Osteocyte (in vitro differentiated cells): Measurements from ENCODE around the gene PALD1. TPM values are rescaled to one million over a fixed set of nuclear protein-coding genes. Genes with fewer than 3 reads are reported as not detected.

Experiments used
- DNase-seq: peaks from one replicate; pipeline ENCODE4 v3.0.0; 2021; ENCODE audit warnings: mixed read lengths; ENCODE audit not compliant: unreplicated experiment; ENCODE audit errors: extremely low spot score
- H3K27ac Mint-ChIP-seq: one replicate; pipeline ENCODE4 v1.8.0; 2021; ENCODE audit warnings: mild to moderate bottlenecking, mixed read lengths; ENCODE audit not compliant: unreplicated experiment
- H3K27me3 Mint-ChIP-seq: one replicate; pipeline ENCODE4 v1.8.0; 2021; ENCODE audit warnings: mixed read lengths; ENCODE audit not compliant: unreplicated experiment
- H3K36me3 Mint-ChIP-seq: one replicate; pipeline ENCODE4 v1.8.0; 2021; ENCODE audit warnings: mixed read lengths; ENCODE audit not compliant: unreplicated experiment
- H3K4me1 Mint-ChIP-seq: one replicate; pipeline ENCODE4 v1.8.0; 2021; ENCODE audit warnings: mixed read lengths; ENCODE audit not compliant: unreplicated experiment
- H3K4me3 Mint-ChIP-seq: one replicate; pipeline ENCODE4 v1.8.0; 2021; ENCODE audit warnings: mild to moderate bottlenecking, moderate library complexity, mixed read lengths; ENCODE audit not compliant: unreplicated experiment
- H3K9me3 Mint-ChIP-seq: one replicate; pipeline ENCODE4 v1.8.0; 2021; ENCODE audit warnings: mixed read lengths; ENCODE audit not compliant: unreplicated experiment
- total RNA-seq: library from RNA; stranded (reverse); gene quantifications from 2 replicates; pipeline ENCODE4 v1.2.1, GENCODE V29; 2021
- TF ChIP-seq, protein P1 (sequence below): fragments of 200-600 bp; sonication (generic); IDR thresholded peaks from 2 replicates; pipeline ENCODE4 v1.5.0; 2021; ENCODE audit warnings: antibody characterized with exemption, mild to moderate bottlenecking, moderate library complexity

Gene PALD1
- total RNA-seq, 1 donor from 2014 or later, result 3.1 TPM

DNA sequence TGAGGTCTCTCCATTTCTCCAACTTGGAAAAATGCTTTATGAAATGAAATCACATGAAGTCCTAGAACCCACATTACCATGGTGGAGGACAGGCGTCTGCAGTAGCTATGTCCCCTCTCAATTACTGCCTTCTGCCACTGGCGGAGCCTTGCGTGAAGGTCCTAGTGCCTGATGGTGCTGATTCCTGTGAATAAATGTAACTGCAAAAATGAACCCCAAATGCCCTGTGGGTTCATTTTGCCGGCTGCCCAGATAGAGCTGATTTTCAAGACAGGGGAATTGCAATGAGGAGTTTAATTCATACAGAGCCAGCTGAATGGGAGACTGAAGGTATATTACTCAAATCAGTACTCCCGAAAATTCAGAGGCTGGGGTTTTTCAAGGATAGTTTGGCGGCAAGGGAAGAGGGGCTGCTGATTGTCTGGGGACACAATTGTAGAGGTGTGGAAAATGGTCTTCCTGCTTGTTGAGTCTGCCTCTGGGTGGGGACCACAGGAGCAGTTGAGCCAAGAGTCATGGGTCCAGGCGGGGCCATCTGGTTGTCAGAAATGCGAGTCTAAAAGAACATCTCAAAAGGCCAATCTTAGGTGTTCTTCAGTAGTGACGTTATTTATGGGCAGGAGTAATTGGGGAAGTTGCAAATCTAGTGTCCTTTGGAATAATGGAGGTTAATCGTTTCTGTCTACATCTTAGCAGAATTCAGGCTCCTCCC is 110.4 kb downstream of the PALD1 start:
- no peak overlapping the region for H3K27ac Mint-ChIP-seq
- no peaks in the 10 kb centered on the region for H3K36me3 Mint-ChIP-seq
- H3K4me1 Mint-ChIP-seq, result peaks cover 19% of the 10 kb centered on the region
- H3K4me3 Mint-ChIP-seq, result no peak overlapping the region
- H3K9me3 Mint-ChIP-seq, result no peaks in the 10 kb centered on the region
- TF ChIP-seq, protein P1, sequence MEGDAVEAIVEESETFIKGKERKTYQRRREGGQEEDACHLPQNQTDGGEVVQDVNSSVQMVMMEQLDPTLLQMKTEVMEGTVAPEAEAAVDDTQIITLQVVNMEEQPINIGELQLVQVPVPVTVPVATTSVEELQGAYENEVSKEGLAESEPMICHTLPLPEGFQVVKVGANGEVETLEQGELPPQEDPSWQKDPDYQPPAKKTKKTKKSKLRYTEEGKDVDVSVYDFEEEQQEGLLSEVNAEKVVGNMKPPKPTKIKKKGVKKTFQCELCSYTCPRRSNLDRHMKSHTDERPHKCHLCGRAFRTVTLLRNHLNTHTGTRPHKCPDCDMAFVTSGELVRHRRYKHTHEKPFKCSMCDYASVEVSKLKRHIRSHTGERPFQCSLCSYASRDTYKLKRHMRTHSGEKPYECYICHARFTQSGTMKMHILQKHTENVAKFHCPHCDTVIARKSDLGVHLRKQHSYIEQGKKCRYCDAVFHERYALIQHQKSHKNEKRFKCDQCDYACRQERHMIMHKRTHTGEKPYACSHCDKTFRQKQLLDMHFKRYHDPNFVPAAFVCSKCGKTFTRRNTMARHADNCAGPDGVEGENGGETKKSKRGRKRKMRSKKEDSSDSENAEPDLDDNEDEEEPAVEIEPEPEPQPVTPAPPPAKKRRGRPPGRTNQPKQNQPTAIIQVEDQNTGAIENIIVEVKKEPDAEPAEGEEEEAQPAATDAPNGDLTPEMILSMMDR, result no peak
- peak; percentile 46 for DNase-seq
- H3K27me3 Mint-ChIP-seq, result peaks cover 53% of the 10 kb centered on the region

DNA sequence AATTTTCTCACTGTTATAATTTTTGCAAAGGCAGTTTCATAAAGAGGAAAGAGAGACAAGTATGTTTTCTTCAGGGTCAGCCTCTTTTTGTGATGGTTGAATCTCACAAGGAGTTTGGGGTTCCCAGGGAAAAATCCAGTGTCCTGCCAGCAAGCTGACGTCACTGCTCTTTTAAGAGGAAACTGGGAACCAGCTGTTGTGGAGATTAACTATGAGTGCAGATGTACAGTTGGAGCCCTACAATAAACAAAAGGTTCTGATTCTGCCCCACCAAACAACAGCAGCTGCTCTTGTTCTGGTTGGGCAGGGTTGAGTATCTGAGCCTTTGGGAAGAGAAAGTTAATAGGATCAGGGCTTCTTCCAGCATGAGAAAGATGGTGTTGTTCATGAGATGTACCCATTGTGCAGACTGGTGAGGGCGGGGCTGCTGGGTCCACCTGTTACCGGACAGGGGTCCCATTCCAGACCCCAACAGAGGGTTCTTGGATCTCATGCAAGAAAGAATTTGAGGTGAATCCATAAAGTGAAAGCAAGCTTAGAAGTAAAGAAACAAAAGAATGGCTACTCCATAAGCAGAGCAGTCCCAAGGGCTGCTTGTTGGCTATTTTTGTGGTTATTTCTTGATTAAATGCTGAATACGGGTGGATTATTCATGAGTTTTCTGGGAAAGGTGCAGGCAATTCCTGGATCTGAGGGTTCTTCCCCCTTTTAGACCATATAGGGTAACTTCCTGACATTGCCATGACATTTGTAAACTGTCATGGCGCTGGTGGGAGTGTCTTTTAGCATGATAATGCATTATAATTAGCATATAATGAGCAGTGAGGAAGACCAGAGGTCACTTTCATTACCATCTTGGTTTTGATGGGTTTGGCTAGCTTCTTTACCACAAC is 111.4 kb downstream of the PALD1 start:
- Mint-ChIP-seq H3K4me1 (peaks cover 10% of the 10 kb centered on the region), H3K36me3 (no peaks in the 10 kb centered on the region), H3K27me3 (peaks cover 58% of the 10 kb centered on the region), H3K4me3 (no peak overlapping the region), H3K27ac (no peak overlapping the region), H3K9me3 (no peaks in the 10 kb centered on the region)
- TF ChIP-seq, protein P1, result no peak
- peak; percentile 56 for DNase-seq

DNA sequence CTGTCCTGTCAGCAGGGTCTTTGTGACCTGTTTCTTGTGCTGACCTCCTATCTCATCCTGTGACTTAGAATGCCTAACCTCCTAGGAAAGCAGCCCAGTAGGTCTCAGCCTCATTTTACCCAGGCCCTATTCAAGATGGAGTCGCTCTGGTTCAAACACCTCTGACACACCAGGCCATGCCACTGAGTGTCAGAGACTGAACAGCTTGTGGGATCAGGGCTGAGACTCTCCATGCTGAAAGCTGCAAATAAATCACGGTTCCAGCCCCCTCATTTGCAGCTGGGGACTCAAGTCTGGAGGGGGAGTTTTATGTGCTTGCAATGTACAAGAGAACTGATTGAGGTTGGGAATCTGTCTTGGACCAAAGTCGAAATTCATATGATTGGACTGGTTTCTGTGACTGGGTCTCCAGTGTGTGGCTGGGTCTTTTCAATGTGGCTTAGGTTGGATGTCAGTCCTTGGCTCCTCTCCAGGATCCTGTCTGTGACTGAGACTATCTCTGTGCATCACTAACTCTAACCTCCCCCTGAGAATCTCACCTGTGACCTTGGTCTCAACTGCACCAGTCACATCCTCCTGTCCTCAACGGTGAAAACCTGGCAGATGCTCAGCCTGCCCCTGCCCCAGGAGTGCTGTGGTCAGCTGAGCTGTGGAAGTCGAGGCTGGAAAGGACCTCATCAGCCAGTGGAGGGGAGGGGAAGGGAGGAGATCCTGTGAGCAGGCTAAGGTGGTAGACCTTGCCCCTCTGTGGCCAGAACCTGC is 112.3 kb downstream of the PALD1 start:
- Mint-ChIP-seq H3K9me3 (no peaks in the 10 kb centered on the region), H3K4me1 (peaks cover 3% of the 10 kb centered on the region), H3K27ac (no peak overlapping the region), H3K27me3 (peaks cover 58% of the 10 kb centered on the region), H3K4me3 (no peak overlapping the region), H3K36me3 (no peaks in the 10 kb centered on the region)
- DNase-seq, result peak; percentile 65
- TF ChIP-seq, protein P1, result no peak

DNA sequence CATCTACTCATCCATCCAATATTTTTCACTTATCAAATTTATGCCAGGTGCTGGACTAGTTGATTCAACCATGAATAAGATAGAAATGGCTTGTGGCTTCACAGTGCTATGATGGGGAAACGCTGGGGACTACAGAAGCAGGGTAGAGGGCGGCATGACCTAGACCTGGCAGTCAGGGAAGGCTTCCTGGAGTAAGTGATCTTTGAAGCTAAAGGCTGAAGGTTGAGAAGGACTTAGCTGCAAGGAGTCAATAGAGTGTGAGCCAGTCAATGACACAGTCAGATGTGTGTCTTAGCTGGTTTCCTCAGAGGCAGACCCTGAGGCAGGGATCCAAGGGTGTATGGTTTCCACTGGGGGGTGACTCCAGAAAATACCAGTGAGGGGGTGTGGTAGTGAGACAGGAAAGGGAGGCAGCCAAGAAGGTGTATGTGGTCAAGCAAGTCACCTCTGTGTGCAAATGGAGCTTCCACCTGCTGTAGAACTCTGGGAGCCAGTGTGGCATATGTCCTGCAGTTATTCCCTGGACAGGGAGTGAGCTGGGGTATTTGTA is 113.7 kb downstream of the PALD1 start:
- H3K9me3 Mint-ChIP-seq, result no peaks in the 10 kb centered on the region
- DNase-seq, result peak; percentile 40
- H3K4me1 Mint-ChIP-seq, result peaks cover 3% of the 10 kb centered on the region
- peaks cover 50% of the 10 kb centered on the region for H3K27me3 Mint-ChIP-seq
- TF ChIP-seq, protein P1, result no peak
- no peak overlapping the region for H3K27ac Mint-ChIP-seq
- no peak overlapping the region for H3K4me3 Mint-ChIP-seq
- no peaks in the 10 kb centered on the region for H3K36me3 Mint-ChIP-seq
